ENCODE measurements around the gene PHF20.
"Not testable (repeated sequence)": the region's sequence is repeated elsewhere in the genome, so short reads cannot be mapped to it uniquely, and the experiment has no call there.

Gene PHF20

DNA sequence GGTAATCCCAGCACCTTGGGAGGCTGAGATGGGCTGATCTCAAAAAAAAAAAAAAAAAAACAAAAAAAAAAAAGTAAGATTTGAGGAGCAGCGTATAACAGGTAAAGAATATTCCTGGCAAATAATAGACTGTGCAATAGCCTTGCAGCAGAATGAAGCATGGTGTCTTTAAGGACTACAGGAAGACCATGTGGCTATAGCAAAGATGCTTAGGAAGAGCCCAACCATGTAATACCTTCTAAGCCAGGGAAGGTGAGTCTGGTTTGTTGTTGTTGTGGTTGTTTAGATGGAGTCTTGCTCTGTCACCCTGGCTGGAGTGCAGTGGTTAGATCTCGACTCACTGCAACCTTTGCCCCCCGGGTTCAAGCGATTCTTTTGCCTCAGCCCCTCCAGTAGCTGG lies 15.4 kb upstream of the PHF20 start:
- H3K4me1 ChIP-seq (ENCODE audit: insufficient read depth, poor library complexity, severe bottlenecking): no peaks in the 10 kb centered on the region
- no peaks in the 10 kb centered on the region for H3K9me3 ChIP-seq (ENCODE audit: severe bottlenecking)
- TF ChIP-seq, protein P1, sequence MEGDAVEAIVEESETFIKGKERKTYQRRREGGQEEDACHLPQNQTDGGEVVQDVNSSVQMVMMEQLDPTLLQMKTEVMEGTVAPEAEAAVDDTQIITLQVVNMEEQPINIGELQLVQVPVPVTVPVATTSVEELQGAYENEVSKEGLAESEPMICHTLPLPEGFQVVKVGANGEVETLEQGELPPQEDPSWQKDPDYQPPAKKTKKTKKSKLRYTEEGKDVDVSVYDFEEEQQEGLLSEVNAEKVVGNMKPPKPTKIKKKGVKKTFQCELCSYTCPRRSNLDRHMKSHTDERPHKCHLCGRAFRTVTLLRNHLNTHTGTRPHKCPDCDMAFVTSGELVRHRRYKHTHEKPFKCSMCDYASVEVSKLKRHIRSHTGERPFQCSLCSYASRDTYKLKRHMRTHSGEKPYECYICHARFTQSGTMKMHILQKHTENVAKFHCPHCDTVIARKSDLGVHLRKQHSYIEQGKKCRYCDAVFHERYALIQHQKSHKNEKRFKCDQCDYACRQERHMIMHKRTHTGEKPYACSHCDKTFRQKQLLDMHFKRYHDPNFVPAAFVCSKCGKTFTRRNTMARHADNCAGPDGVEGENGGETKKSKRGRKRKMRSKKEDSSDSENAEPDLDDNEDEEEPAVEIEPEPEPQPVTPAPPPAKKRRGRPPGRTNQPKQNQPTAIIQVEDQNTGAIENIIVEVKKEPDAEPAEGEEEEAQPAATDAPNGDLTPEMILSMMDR (IDR thresholded peaks at IDR 0.05; ENCODE audit: poor library complexity, severe bottlenecking): no peak
- H3K27me3 ChIP-seq (ENCODE audit: insufficient read depth, poor library complexity, severe bottlenecking): no peaks in the 10 kb centered on the region
- H3K27ac ChIP-seq (ENCODE audit: poor library complexity, severe bottlenecking): no peak overlapping the region
- no peak for DNase-seq (ENCODE audit: low spot score)
- H3K4me3 ChIP-seq (ENCODE audit: severe bottlenecking): no peak overlapping the region
- no peak for ATAC-seq (ENCODE audit: low read depth)
- H3K36me3 ChIP-seq (ENCODE audit: low read depth): no peaks in the 10 kb centered on the region

DNA sequence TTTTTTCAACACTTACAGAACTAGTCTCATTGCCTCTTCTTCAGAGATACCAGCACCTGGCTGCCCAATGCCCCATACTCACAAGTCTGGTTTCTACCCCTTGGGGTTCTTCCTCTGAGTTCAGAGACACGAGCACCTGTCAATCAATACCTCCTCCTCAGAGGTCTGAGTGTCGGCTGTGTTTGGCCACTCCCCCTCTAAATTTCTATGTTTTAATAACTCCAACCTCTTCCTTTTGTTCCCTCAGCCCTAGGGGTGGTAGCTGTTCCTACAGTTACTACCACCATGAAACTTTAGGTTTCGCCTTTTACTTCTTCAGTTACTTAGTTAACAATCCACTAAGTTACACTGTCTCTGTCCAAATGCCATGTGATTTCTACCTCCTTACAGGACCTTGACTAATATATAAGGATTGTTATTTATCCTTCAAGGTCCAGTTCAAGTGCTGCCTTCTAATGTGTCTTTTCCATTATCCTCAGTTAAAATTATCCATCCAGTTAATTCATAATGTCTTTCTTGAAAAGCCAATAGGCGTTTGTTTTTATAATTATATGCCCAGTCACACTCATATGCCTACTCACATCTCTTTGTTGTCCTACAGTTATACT lies 14.6 kb upstream of the PHF20 start:
- no peaks in the 10 kb centered on the region for H3K4me1 ChIP-seq (ENCODE audit: insufficient read depth, poor library complexity, severe bottlenecking)

GRCh38 chr20:35761548-35761947 lies 10.3 kb upstream of the PHF20 start:
- ATAC-seq (ENCODE audit: low read depth); H3K9me3 ChIP-seq (ENCODE audit: severe bottlenecking); H3K36me3 ChIP-seq (ENCODE audit: low read depth); H3K27ac ChIP-seq (ENCODE audit: poor library complexity, severe bottlenecking); H3K4me3 ChIP-seq (ENCODE audit: severe bottlenecking); H3K4me1 ChIP-seq (ENCODE audit: insufficient read depth, poor library complexity, severe bottlenecking); H3K27me3 ChIP-seq (ENCODE audit: insufficient read depth, poor library complexity, severe bottlenecking): not testable (repeated sequence)
- peak; percentile 47 for DNase-seq (ENCODE audit: low spot score)

More for the DNA sequence above, 14.6 kb upstream of the PHF20 start:
- H3K27ac ChIP-seq (ENCODE audit: poor library complexity, severe bottlenecking): no peak overlapping the region
- no peaks in the 10 kb centered on the region for H3K27me3 ChIP-seq (ENCODE audit: insufficient read depth, poor library complexity, severe bottlenecking)
- TF ChIP-seq, protein P1 (IDR thresholded peaks at IDR 0.05; ENCODE audit: poor library complexity, severe bottlenecking): no peak
- no peaks in the 10 kb centered on the region for H3K9me3 ChIP-seq (ENCODE audit: severe bottlenecking)
- ATAC-seq (ENCODE audit: low read depth) (peak; percentile 28), DNase-seq (ENCODE audit: low spot score) (no peak)
- no peaks in the 10 kb centered on the region for H3K36me3 ChIP-seq (ENCODE audit: low read depth)
- no peak overlapping the region for H3K4me3 ChIP-seq (ENCODE audit: severe bottlenecking)

GRCh38 chr20:35762461-35762860 lies 9.4 kb upstream of the PHF20 start:
- no peaks in the 10 kb centered on the region for H3K9me3 ChIP-seq (ENCODE audit: severe bottlenecking)
- TF ChIP-seq, protein P1 (IDR thresholded peaks at IDR 0.05; ENCODE audit: poor library complexity, severe bottlenecking): no peak
- no peaks in the 10 kb centered on the region for H3K36me3 ChIP-seq (ENCODE audit: low read depth)
- no peaks in the 10 kb centered on the region for H3K4me1 ChIP-seq (ENCODE audit: insufficient read depth, poor library complexity, severe bottlenecking)
- H3K27ac ChIP-seq (ENCODE audit: poor library complexity, severe bottlenecking): no peak overlapping the region
- no peak overlapping the region for H3K4me3 ChIP-seq (ENCODE audit: severe bottlenecking)
- ATAC-seq (ENCODE audit: low read depth) (no peak), DNase-seq (ENCODE audit: low spot score) (no peak)
- no peaks in the 10 kb centered on the region for H3K27me3 ChIP-seq (ENCODE audit: insufficient read depth, poor library complexity, severe bottlenecking)

- not testable (repeated sequence) for H3K27me3 ChIP-seq (ENCODE audit: insufficient read depth, poor library complexity, severe bottlenecking); H3K4me3 ChIP-seq (ENCODE audit: severe bottlenecking); ATAC-seq (ENCODE audit: low read depth); H3K36me3 ChIP-seq (ENCODE audit: low read depth); H3K9me3 ChIP-seq (ENCODE audit: severe bottlenecking); DNase-seq (ENCODE audit: low spot score); H3K27ac ChIP-seq (ENCODE audit: poor library complexity, severe bottlenecking)
- H3K4me1 ChIP-seq (ENCODE audit: insufficient read depth, poor library complexity, severe bottlenecking): peaks cover 12% of the 10 kb centered on the region
Measured at GRCh38 chr20:35764936-35765335, 6.9 kb upstream of the PHF20 start.

DNA sequence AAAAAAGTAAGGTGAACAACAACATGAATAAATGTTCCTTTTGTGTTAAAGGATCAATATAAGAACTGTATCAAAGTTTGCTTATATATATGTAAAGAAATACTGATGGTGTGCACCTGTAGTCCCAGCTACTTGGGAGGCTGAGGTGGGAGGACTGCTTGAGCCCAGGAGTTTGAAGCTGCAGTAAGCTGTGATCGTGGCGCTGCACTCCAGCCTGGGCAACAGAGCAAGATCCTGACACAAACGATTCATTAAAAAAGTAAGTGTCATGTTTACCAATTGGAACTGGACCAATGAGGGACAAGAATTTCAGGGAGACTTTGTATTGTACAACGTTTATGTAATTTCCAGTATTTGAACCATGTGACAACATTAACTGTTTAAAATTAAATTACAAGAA lies 5.0 kb upstream of the PHF20 start:
- no peak overlapping the region for H3K4me3 ChIP-seq (ENCODE audit: severe bottlenecking)
- no peak for DNase-seq (ENCODE audit: low spot score)
- H3K36me3 ChIP-seq (ENCODE audit: low read depth): no peaks in the 10 kb centered on the region
- peaks cover 17% of the 10 kb centered on the region for H3K4me1 ChIP-seq (ENCODE audit: insufficient read depth, poor library complexity, severe bottlenecking)
- TF ChIP-seq, protein P1 (IDR thresholded peaks at IDR 0.05; ENCODE audit: poor library complexity, severe bottlenecking): no peak
- no peak overlapping the region for H3K27ac ChIP-seq (ENCODE audit: poor library complexity, severe bottlenecking)
- no peak for ATAC-seq (ENCODE audit: low read depth)
- H3K27me3 ChIP-seq (ENCODE audit: insufficient read depth, poor library complexity, severe bottlenecking): no peaks in the 10 kb centered on the region
- H3K9me3 ChIP-seq (ENCODE audit: severe bottlenecking): no peaks in the 10 kb centered on the region
